ENCODE data around the gene NRCAM.

- TF ChIP-seq GATA1 (IDR thresholded peaks at IDR 0.05; ENCODE audit: low read depth, low read length) (no peak), POLR2A (IDR thresholded peaks at IDR 0.05; ENCODE audit: low read length) (no peak)
Observed at GRCh38 chr7:108363659-108364058, 92.6 kb downstream of the NRCAM start.
